Caco-2 (cell line): ENCODE data around the gene DSCAML1. TPM values are rescaled to one million over a fixed set of nuclear protein-coding genes. Genes with fewer than 3 reads are reported as not detected.
A peak's percentile ranks its signal among the peaks of the same experiment; 100 is the strongest.

Experiments used
- BruUV-seq: library from RNA; stranded (reverse); fragments of 400-500 nt; replicated peaks from 2 replicates; lab custom pipeline; 2021; lab: Mats Ljungman, UMichigan
- CTCF ChIA-PET: fragments of 300-600 bp; sonication (Branson Sonifier 250); formaldehyde crosslinking; loops from one replicate; lab custom pipeline; 2022; ENCODE audit warnings: antibody characterized with exemption; lab: Charles Lee
- POLR2A ChIA-PET: fragments of 300-600 bp; sonication (Branson Sonifier 250); formaldehyde crosslinking; loops from one replicate; lab custom pipeline; 2022; ENCODE audit warnings: antibody characterized with exemption; lab: Charles Lee
- DNase-seq, 2 experiments: peaks; one replicate each; pipeline versions ENCODE4 v3.0.0 to v3.0.0-alpha.2; 2020 to 2022
- H3K27me3 ChIP-seq: replicated peaks from 2 replicates; pipeline ENCODE4 v1.6.0; 2011; ENCODE audit warnings: low read length; ENCODE audit not compliant: control insufficient read depth, insufficient read depth
- H3K36me3 ChIP-seq: 2 replicates; pipeline ENCODE4 v1.5.1; 2011; ENCODE audit warnings: low read length; ENCODE audit not compliant: control insufficient read depth, insufficient read depth
- H3K4me1 ChIP-seq: fragments of 250-450 bp; sonication (Bioruptor Pico); 2 replicates; pipeline ENCODE4 v1.5.1; 2020; ENCODE audit warnings: mild to moderate bottlenecking
- H3K4me3 ChIP-seq: 2 replicates; pipeline ENCODE4 v1.5.1; 2011; ENCODE audit warnings: low read depth, mild to moderate bottlenecking, control low read depth, low read length
- H3K9me3 ChIP-seq: fragments of 250-450 bp; sonication (Bioruptor Pico); 2 replicates; pipeline ENCODE4 v1.5.1; 2020; ENCODE audit warnings: mild to moderate bottlenecking, moderate library complexity
- H3K27ac Mint-ChIP-seq: one replicate; pipeline ENCODE4 v1.8.0; 2022; ENCODE audit warnings: mixed read lengths; ENCODE audit not compliant: unreplicated experiment
- H3K27me3 Mint-ChIP-seq: one replicate; pipeline ENCODE4 v1.8.0; 2022; ENCODE audit warnings: mixed read lengths; ENCODE audit not compliant: insufficient read depth, unreplicated experiment
- H3K36me3 Mint-ChIP-seq: one replicate; pipeline ENCODE4 v1.8.0; 2022; ENCODE audit warnings: mild to moderate bottlenecking, mixed read lengths; ENCODE audit not compliant: insufficient read depth, unreplicated experiment
- H3K4me1 Mint-ChIP-seq: one replicate; pipeline ENCODE4 v1.8.0; 2022; ENCODE audit warnings: low read depth, mixed read lengths; ENCODE audit not compliant: unreplicated experiment
- H3K4me3 Mint-ChIP-seq: one replicate; pipeline ENCODE4 v1.8.0; 2022; ENCODE audit warnings: mild to moderate bottlenecking, moderate library complexity, mixed read lengths; ENCODE audit not compliant: unreplicated experiment
- H3K9me3 Mint-ChIP-seq: one replicate; pipeline ENCODE4 v1.8.0; 2022; ENCODE audit warnings: mixed read lengths; ENCODE audit not compliant: unreplicated experiment
- intact Hi-C: fragments of 100-400 bp; cut with micrococcal nuclease; formaldehyde crosslinking; loops from one replicate; pipeline ENCODE4 v1.10.0; 2022; ENCODE audit not compliant: unreplicated experiment
- total RNA-seq: library from RNA; stranded (reverse); gene quantifications from 2 replicates; pipeline ENCODE4 v1.2.3, GENCODE V29; 2022
- TF ChIP-seq, protein P1 (sequence below), 2 experiments: fragments of 200-600 bp in 1 of 2; IDR thresholded peaks; 1 replicate in 1 of 2; 2 replicates in 1 of 2; pipeline versions ENCODE4 v1.5.1 to v1.8.0; 2011 to 2022; ENCODE audit warnings: antibody characterized with exemption in 1 of 2, control low read depth in 1 of 2, inconsistent platforms in 1 of 2, low read depth in 1 of 2, low read length in 1 of 2, mild to moderate bottlenecking in 1 of 2, moderate library complexity in 1 of 2; ENCODE audit not compliant: insufficient read depth in 1 of 2, severe bottlenecking in 1 of 2, unreplicated experiment in 1 of 2

Gene DSCAML1
- total RNA-seq, 1 experiment from 2014 or later = not detected

DNA sequence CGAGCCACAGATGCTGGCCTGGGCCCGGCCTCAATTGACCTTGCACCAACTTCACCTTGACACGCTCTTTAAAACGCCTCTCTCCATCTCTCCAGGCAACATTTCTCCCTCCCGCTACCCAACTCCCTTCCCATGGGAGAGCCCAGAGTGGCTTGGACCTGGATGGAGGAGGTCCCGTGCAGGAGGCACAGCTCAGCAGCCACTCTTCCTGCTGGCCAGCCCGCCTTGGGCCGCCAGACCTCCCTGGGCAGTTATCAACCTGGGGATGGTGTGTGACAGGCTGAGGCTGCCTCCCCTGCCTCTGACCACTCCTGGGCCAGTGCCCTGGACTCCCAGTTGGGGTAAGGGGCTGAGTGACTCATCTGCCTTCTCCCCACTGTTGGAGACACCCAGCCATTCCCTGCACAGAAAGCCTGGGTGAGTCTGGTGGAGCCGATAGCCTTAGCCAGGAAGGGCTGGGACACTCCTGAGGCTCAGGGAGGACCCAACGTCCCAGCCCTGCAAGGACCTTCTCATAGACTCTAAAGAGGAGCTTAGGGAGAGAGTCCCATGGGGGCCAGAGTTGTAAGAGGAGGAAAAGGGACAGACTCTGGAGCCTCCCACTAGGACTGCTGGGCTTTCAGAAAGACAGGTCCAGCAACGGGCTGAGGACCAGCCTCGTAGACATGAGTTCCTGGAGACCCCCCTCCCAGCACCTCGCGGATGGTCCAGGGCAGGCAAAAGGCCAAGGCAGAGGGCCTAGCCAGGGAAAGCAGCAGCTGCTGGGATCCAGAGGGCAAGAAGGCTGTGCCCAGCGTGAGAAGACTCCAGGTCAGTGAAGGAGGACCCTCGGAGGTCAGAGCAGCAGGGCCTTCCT lies 337.7 kb downstream of the DSCAML1 start:
- intact Hi-C loops = no loop called here
- Histone ChIP-seq H3K4me1 (no peaks in the 10 kb centered on the region), H3K27me3 (0 out of 2 replicates have a peak, but pooled peaks cover 1% of the 10 kb centered on the region), H3K9me3 (peaks cover 2% of the 10 kb centered on the region; the same call in 1 of the 2 replicates), H3K36me3 (no peaks in the 10 kb centered on the region), H3K4me3 (no peak overlapping the region)
- no peak overlapping the region for H3K27ac Mint-ChIP-seq
- POLR2A ChIA-PET = interaction anchor here (1.2 kb wide), 1 partner anchor 131 kb away, joined by 3 read pairs; the partner anchor contains the start of gene CEP164
- no TSS peak for BruUV-seq
- TF ChIP-seq, protein P1, sequence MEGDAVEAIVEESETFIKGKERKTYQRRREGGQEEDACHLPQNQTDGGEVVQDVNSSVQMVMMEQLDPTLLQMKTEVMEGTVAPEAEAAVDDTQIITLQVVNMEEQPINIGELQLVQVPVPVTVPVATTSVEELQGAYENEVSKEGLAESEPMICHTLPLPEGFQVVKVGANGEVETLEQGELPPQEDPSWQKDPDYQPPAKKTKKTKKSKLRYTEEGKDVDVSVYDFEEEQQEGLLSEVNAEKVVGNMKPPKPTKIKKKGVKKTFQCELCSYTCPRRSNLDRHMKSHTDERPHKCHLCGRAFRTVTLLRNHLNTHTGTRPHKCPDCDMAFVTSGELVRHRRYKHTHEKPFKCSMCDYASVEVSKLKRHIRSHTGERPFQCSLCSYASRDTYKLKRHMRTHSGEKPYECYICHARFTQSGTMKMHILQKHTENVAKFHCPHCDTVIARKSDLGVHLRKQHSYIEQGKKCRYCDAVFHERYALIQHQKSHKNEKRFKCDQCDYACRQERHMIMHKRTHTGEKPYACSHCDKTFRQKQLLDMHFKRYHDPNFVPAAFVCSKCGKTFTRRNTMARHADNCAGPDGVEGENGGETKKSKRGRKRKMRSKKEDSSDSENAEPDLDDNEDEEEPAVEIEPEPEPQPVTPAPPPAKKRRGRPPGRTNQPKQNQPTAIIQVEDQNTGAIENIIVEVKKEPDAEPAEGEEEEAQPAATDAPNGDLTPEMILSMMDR (IDR thresholded peaks at IDR 0.05; ENCODE audit: insufficient read depth in 1 of 2, low read depth in 1 of 2, low read length in 1 of 2, severe bottlenecking in 1 of 2, unreplicated experiment in 1 of 2) = no peak
- H3K9me3 Mint-ChIP-seq = peaks cover 6% of the 10 kb centered on the region
- H3K4me1 Mint-ChIP-seq = no peaks in the 10 kb centered on the region
- no peaks in the 10 kb centered on the region for H3K36me3 Mint-ChIP-seq
- H3K27me3 Mint-ChIP-seq = peaks cover 12% of the 10 kb centered on the region
- CTCF ChIA-PET = interaction anchor here (1.0 to 1.4 kb wide), 2 partner anchors 33 kb away, joined by 3 to 4 read pairs; no protein-coding TSS in a partner anchor
- H3K4me3 Mint-ChIP-seq = no peak overlapping the region
- no peak for DNase-seq

DNA sequence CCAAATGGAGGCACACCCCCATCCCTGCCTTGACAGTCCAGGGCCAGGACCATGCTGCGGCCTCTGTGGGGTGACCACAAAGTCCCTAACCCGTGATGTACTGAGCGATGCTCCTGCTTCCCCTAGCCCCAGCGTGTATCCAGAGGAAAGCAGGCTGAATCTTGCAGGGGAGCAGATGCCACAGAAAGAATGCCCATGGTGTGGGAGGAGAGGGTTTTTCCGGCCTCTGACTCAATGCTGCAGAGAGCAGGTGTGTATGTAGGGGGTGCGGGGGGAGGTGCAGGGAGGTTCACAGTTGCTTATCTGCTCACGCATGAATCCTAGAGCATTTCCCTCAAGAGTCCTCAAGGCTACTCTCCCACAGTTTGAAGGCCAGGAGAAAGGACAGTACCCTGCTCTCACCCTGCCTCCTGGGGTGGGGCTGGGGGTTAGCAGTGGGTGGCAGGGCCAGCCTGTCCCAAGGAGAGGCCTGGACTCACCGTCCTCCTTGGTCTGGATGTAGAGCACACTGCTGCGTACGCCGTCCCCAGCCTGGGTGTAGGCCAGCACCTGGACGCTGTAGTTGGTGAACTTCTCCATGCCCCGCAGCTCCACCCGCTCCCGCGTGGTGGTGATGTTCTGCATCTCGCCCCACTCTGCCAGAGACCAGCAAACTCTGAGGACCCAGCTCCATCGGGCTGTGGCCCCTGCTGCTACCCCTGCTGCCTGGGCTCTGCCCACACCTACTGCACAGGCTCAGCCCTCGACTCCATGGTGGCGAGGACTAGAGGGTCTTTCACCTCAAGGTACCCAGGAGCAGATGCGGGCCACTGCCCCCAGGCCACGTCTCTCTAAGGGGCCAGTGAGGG lies 338.5 kb downstream of the DSCAML1 start:
- peaks cover 14% of the 10 kb centered on the region for H3K9me3 Mint-ChIP-seq
- no peaks in the 10 kb centered on the region for H3K36me3 ChIP-seq
- 0 out of 2 replicates have a peak, but pooled peaks cover 1% of the 10 kb centered on the region for H3K27me3 ChIP-seq
- ChIA-PET POLR2A (no interaction called here), CTCF (interaction anchor here (1.0 kb wide), 1 partner anchor 32 kb away, joined by 3 read pairs; no protein-coding TSS in a partner anchor)
- H3K9me3 ChIP-seq = peaks cover 6% of the 10 kb centered on the region; the same call in 1 of the 2 replicates
- peak in 1 of 2 experiments; percentile 36 for DNase-seq
- intact Hi-C loops = no loop called here
- no peak overlapping the region for H3K27ac Mint-ChIP-seq
- peaks cover 14% of the 10 kb centered on the region for H3K27me3 Mint-ChIP-seq
- no peaks in the 10 kb centered on the region for H3K4me1 ChIP-seq
- no peaks in the 10 kb centered on the region for H3K4me1 Mint-ChIP-seq
- BruUV-seq = no TSS peak
- no peak overlapping the region for H3K4me3 ChIP-seq
- H3K4me3 Mint-ChIP-seq = no peak overlapping the region
- no peaks in the 10 kb centered on the region for H3K36me3 Mint-ChIP-seq
- TF ChIP-seq, protein P1 (IDR thresholded peaks at IDR 0.05; ENCODE audit: insufficient read depth in 1 of 2, low read depth in 1 of 2, low read length in 1 of 2, severe bottlenecking in 1 of 2, unreplicated experiment in 1 of 2) = no peak

DNA sequence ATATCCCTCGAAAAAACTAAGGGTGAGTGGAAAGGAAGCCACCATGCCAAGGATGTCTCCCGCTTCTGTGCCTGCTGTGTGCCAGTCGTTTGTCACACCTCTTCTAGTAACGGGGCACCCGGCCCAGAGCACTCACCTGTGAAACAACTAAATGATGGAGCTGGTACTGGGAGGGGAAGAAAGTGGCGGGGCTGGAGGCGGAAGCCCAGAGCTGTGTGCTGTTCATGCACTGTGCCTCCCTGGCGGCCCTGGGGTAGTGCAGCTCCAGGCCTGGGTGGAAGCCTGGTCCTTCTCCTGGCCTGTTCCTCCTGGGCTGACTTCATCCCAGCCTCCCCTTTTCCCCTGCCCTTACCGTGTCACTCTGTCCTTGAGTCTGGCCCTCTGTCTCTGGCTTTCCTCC lies 339.2 kb downstream of the DSCAML1 start:
- no peak overlapping the region for H3K4me3 Mint-ChIP-seq
- Histone ChIP-seq H3K9me3 (peaks cover 10% of the 10 kb centered on the region; the same call in 1 of the 2 replicates), H3K4me1 (no peaks in the 10 kb centered on the region), H3K27me3 (0 out of 2 replicates have a peak, but pooled peaks cover 1% of the 10 kb centered on the region), H3K4me3 (no peak overlapping the region), H3K36me3 (no peaks in the 10 kb centered on the region)
- TF ChIP-seq, protein P1 (IDR thresholded peaks at IDR 0.05; ENCODE audit: insufficient read depth in 1 of 2, low read depth in 1 of 2, low read length in 1 of 2, severe bottlenecking in 1 of 2, unreplicated experiment in 1 of 2) = no peak
- CTCF ChIA-PET = interaction anchor here (0.8 to 1.2 kb wide), 2 partner anchors 10 to 31 kb away, joined by 3 read pairs; no protein-coding TSS in a partner anchor
- BruUV-seq = no TSS peak
- H3K36me3 Mint-ChIP-seq = no peaks in the 10 kb centered on the region
- no peak overlapping the region for H3K27ac Mint-ChIP-seq
- peaks cover 14% of the 10 kb centered on the region for H3K9me3 Mint-ChIP-seq
- POLR2A ChIA-PET = no interaction called here
- H3K27me3 Mint-ChIP-seq = peaks cover 17% of the 10 kb centered on the region
- peak in 1 of 2 experiments; percentile 25 for DNase-seq
- no peaks in the 10 kb centered on the region for H3K4me1 Mint-ChIP-seq
- intact Hi-C loops = no loop called here
